ENCODE data around the gene ADCY3. TPM values are rescaled to one million over a fixed set of nuclear protein-coding genes. Genes with fewer than 3 reads are reported as not detected.

Gene ADCY3
- total RNA-seq, 3 donors from 2014 or later (not counting 1 experiment from before 2014, with no cell fraction given), result 5.4 to 9.2 (median 7.6) TPM

- no peak overlapping the region for H3K27ac Mint-ChIP-seq
- no peak for TF ChIP-seq CTCF (IDR thresholded peaks at IDR 0.05)
- Histone ChIP-seq H3K27ac (ENCODE audit: low read length) (no peak overlapping the region), H3K27me3 (ENCODE audit: control insufficient read depth, insufficient read depth, low read length) (no peaks in the 10 kb centered on the region), H3K4me1 (ENCODE audit: control insufficient read depth, insufficient read depth, low read length) (no peaks in the 10 kb centered on the region), H3K4me3 (ENCODE audit: low read length) (no peak overlapping the region), H3K36me3 (ENCODE audit: control insufficient read depth, insufficient read depth, low read length) (peaks cover 22% of the 10 kb centered on the region), H3K9me3 (ENCODE audit: control insufficient read depth, insufficient read depth, low read length) (no peaks in the 10 kb centered on the region)
- ATAC-seq (no peak), DNase-seq (no peak)
- H3K27me3 Mint-ChIP-seq (ENCODE audit: low read depth in 2 of 2), result no peaks in the 10 kb centered on the region
- H3K9me3 Mint-ChIP-seq, result no peaks in the 10 kb centered on the region
- peaks cover 31% of the 10 kb centered on the region for H3K36me3 Mint-ChIP-seq
- H3K4me1 Mint-ChIP-seq, result no peaks in the 10 kb centered on the region
- over 99% methylated on average over 6 of the region's 6 CpGs for WGBS (ENCODE audit: insufficient coverage)
- no peak overlapping the region for H3K4me3 Mint-ChIP-seq
- intact Hi-C loops (cut with micrococcal nuclease), result no loop called here
Measured at GRCh38 chr2:24948506-24948905, 28.5 kb upstream of the ADCY3 start.

- TF ChIP-seq CTCF (IDR thresholded peaks at IDR 0.05), result no peak
- WGBS (ENCODE audit: insufficient coverage), result 97% methylated on average over 3 of the region's 3 CpGs
- no peaks in the 10 kb centered on the region for H3K9me3 Mint-ChIP-seq
- H3K27me3 Mint-ChIP-seq (ENCODE audit: low read depth in 2 of 2), result no peaks in the 10 kb centered on the region
- no peaks in the 10 kb centered on the region for H3K27me3 ChIP-seq (ENCODE audit: control insufficient read depth, insufficient read depth, low read length)
- no peak overlapping the region for H3K27ac ChIP-seq (ENCODE audit: low read length)
- no peak for DNase-seq
- H3K9me3 ChIP-seq (ENCODE audit: control insufficient read depth, insufficient read depth, low read length), result no peaks in the 10 kb centered on the region
- peaks cover 25% of the 10 kb centered on the region for H3K36me3 Mint-ChIP-seq
- intact Hi-C loops (cut with micrococcal nuclease), result no loop called here
- ATAC-seq, result no peak
- no peaks in the 10 kb centered on the region for H3K4me1 ChIP-seq (ENCODE audit: control insufficient read depth, insufficient read depth, low read length)
- H3K27ac Mint-ChIP-seq, result no peak overlapping the region
- no peak overlapping the region for H3K4me3 Mint-ChIP-seq
- peaks cover 19% of the 10 kb centered on the region for H3K36me3 ChIP-seq (ENCODE audit: control insufficient read depth, insufficient read depth, low read length)
- H3K4me1 Mint-ChIP-seq, result no peaks in the 10 kb centered on the region
- no peak overlapping the region for H3K4me3 ChIP-seq (ENCODE audit: low read length)
Measured at GRCh38 chr2:24947561-24948157, 27.6 kb upstream of the ADCY3 start.

- Histone ChIP-seq H3K27me3 (ENCODE audit: control insufficient read depth, insufficient read depth, low read length) (no peaks in the 10 kb centered on the region), H3K9me3 (ENCODE audit: control insufficient read depth, insufficient read depth, low read length) (no peaks in the 10 kb centered on the region), H3K27ac (ENCODE audit: low read length) (no peak overlapping the region), H3K4me3 (ENCODE audit: low read length) (no peak overlapping the region), H3K4me1 (ENCODE audit: control insufficient read depth, insufficient read depth, low read length) (no peaks in the 10 kb centered on the region), H3K36me3 (ENCODE audit: control insufficient read depth, insufficient read depth, low read length) (peaks cover 7% of the 10 kb centered on the region)
- H3K27ac Mint-ChIP-seq, result no peak overlapping the region
- H3K4me1 Mint-ChIP-seq, result no peaks in the 10 kb centered on the region
- H3K27me3 Mint-ChIP-seq (ENCODE audit: low read depth in 2 of 2), result no peaks in the 10 kb centered on the region
- H3K4me3 Mint-ChIP-seq, result no peak overlapping the region
- 97% methylated on average over 3 of the region's 4 CpGs for WGBS (ENCODE audit: insufficient coverage)
- ATAC-seq (no peak), DNase-seq (no peak)
- H3K36me3 Mint-ChIP-seq, result peaks cover 20% of the 10 kb centered on the region
- intact Hi-C loops (cut with micrococcal nuclease), result no loop called here
- TF ChIP-seq CTCF (IDR thresholded peaks at IDR 0.05), result no peak
- no peaks in the 10 kb centered on the region for H3K9me3 Mint-ChIP-seq
Measured at GRCh38 chr2:24945907-24946306, 25.9 kb upstream of the ADCY3 start.

GRCh38 chr2:24943427-24944053 is 23.5 kb upstream of the ADCY3 start:
- no peak overlapping the region for H3K4me3 Mint-ChIP-seq
- Histone ChIP-seq H3K27ac (ENCODE audit: low read length) (no peak overlapping the region), H3K9me3 (ENCODE audit: control insufficient read depth, insufficient read depth, low read length) (no peaks in the 10 kb centered on the region), H3K4me3 (ENCODE audit: low read length) (no peak overlapping the region), H3K4me1 (ENCODE audit: control insufficient read depth, insufficient read depth, low read length) (no peaks in the 10 kb centered on the region), H3K27me3 (ENCODE audit: control insufficient read depth, insufficient read depth, low read length) (no peaks in the 10 kb centered on the region), H3K36me3 (ENCODE audit: control insufficient read depth, insufficient read depth, low read length) (peaks cover 7% of the 10 kb centered on the region)
- TF ChIP-seq CTCF (IDR thresholded peaks at IDR 0.05), result no peak
- no peak for DNase-seq
- H3K9me3 Mint-ChIP-seq, result no peaks in the 10 kb centered on the region
- H3K27ac Mint-ChIP-seq, result no peak overlapping the region
- no peaks in the 10 kb centered on the region for H3K4me1 Mint-ChIP-seq
- H3K36me3 Mint-ChIP-seq, result peaks cover 18% of the 10 kb centered on the region
- 92% methylated on average over 5 of the region's 7 CpGs for WGBS (ENCODE audit: insufficient coverage)
- H3K27me3 Mint-ChIP-seq (ENCODE audit: low read depth in 2 of 2), result no peaks in the 10 kb centered on the region
- ATAC-seq, result no peak
- intact Hi-C loops (cut with micrococcal nuclease), result no loop called here
